ENCODE measurements around the gene NKD1.

- TF ChIP-seq CTCF (IDR thresholded peaks at IDR 0.05), result no peak
- TF ChIP-seq POLR2A (IDR thresholded peaks at IDR 0.05; ENCODE audit: low read depth), result no peak
Measured at GRCh38 chr16:50517450-50518252, 30.5 kb upstream of the NKD1 start.
